B cell (primary cell): Measurements from ENCODE around the gene OR2Y1. TPM values are rescaled to one million over a fixed set of nuclear protein-coding genes. Genes with fewer than 3 reads are reported as not detected.

ENCODE experiments used
- ATAC-seq: fragments of 200-7000 bp; cut with Tn5 transposase; one replicate; pipeline ENCODE4 v1.10.0; 2021; ENCODE audit warnings: low read depth, mild to moderate bottlenecking, moderate number of reproducible peaks, moderate library complexity
- CTCF ChIA-PET: fragments of 350-600 bp; sonication (Branson Sonifier 250); formaldehyde crosslinking; loops from one replicate; lab custom pipeline; 2021; ENCODE audit warnings: antibody characterized with exemption, inconsistent platforms; lab: Charles Lee
- POLR2A ChIA-PET: fragments of 350-600 bp; sonication (Branson Sonifier 250); formaldehyde crosslinking; loops from one replicate; lab custom pipeline; 2021; ENCODE audit warnings: antibody characterized with exemption; lab: Charles Lee
- DNase-seq: peaks from one replicate; pipeline ENCODE4 v3.0.0; 2013
- H2AFZ ChIP-seq: 2 replicates; pipeline ENCODE4 v1.6.1; 2012; ENCODE audit warnings: mild to moderate bottlenecking, low read depth, low read length; ENCODE audit not compliant: insufficient read depth, poor library complexity, severe bottlenecking
- H3K27ac ChIP-seq, 2 donors: 1 replicate in 1 of 2; 2 replicates in 1 of 2; pipeline ENCODE4 v1.5.1; 2012 to 2013; ENCODE audit warnings: low read length in 2 of 2, mild to moderate bottlenecking in 2 of 2, moderate library complexity in 1 of 2
- H3K27me3 ChIP-seq, 4 experiments: fragments of 200-600 bp in 1 of 4; sonication (generic) in 1 of 4; replicated peaks in 1 of 4; 1 replicate in 2 of 4; 2 replicates in 2 of 4; pipeline versions ENCODE4 v1.6.1 to v1.7.0; 2013 to 2016; ENCODE audit warnings: low read length in 3 of 4, mild to moderate bottlenecking in 2 of 4, mixed read lengths in 1 of 4, moderate library complexity in 1 of 4; ENCODE audit not compliant: insufficient read depth in 4 of 4, control insufficient read depth in 3 of 4; ENCODE audit errors: control extremely low read depth in 1 of 4
- H3K36me3 ChIP-seq, 2 experiments: replicated peaks in 1 of 2; 1 replicate in 1 of 2; 2 replicates in 1 of 2; pipeline versions ENCODE4 v1.6.1 to v1.7.1; 2013; ENCODE audit warnings: low read length in 1 of 2; ENCODE audit not compliant: insufficient read depth in 2 of 2, control insufficient read depth in 1 of 2; ENCODE audit errors: control extremely low read depth in 1 of 2, extremely low read depth in 1 of 2
- H3K4me1 ChIP-seq, 2 donors: fragments of 200-600 bp in 1 of 2; sonication (generic) in 1 of 2; 1 replicate in 1 of 2; 2 replicates in 1 of 2; pipeline versions ENCODE4 v1.5.1 to v1.6.1; 2013 to 2017; ENCODE audit warnings: low read length in 2 of 2; ENCODE audit not compliant: control insufficient read depth in 2 of 2, insufficient read depth in 2 of 2
- H3K4me2 ChIP-seq: replicated peaks from 2 replicates; pipeline ENCODE3; 2012; ENCODE audit warnings: mild to moderate bottlenecking, low read depth, low read length; ENCODE audit not compliant: poor library complexity, severe bottlenecking
- H3K4me3 ChIP-seq, 5 experiments: fragments of 200-600 bp in 1 of 5; sonication (generic) in 1 of 5; 1 replicate in 3 of 5; 2 replicates in 2 of 5; pipeline versions ENCODE4 v1.5.1 to v1.7.0; 2011 to 2016; ENCODE audit warnings: low read length in 4 of 5, mild to moderate bottlenecking in 4 of 5, low read depth in 2 of 5, control low read depth in 1 of 5, moderate library complexity in 1 of 5; ENCODE audit not compliant: insufficient read depth in 1 of 5; ENCODE audit errors: control extremely low read depth in 1 of 5, extremely low read depth in 1 of 5
- H3K79me2 ChIP-seq: fragments of 200-600 bp; sonication (generic); one replicate; pipeline ENCODE4 v1.6.0; 2016; ENCODE audit warnings: low read length; ENCODE audit not compliant: control insufficient read depth, insufficient read depth
- H3K9ac ChIP-seq: fragments of 200-600 bp; sonication (generic); 2 replicates; pipeline ENCODE4 v1.6.1; 2017; ENCODE audit warnings: mild to moderate bottlenecking, low read length, moderate library complexity
- H3K9me3 ChIP-seq, 3 donors: one replicate each; pipeline versions ENCODE4 v1.6.1 to v1.7.1; 2013; ENCODE audit warnings: low read length in 2 of 3; ENCODE audit not compliant: control insufficient read depth in 2 of 3, insufficient read depth in 1 of 3; ENCODE audit errors: control extremely low read depth in 1 of 3
- H4K20me1 ChIP-seq: 2 replicates; pipeline ENCODE4 v1.6.0; 2012; ENCODE audit warnings: mild to moderate bottlenecking, low read length; ENCODE audit not compliant: insufficient read depth, control insufficient read depth, poor library complexity, severe bottlenecking
- H3K27ac Mint-ChIP-seq: one replicate; pipeline ENCODE4 v1.8.0; 2021; ENCODE audit warnings: mixed read lengths
- H3K27me3 Mint-ChIP-seq: one replicate; pipeline ENCODE4 v1.8.0; 2021; ENCODE audit warnings: mixed read lengths
- H3K4me1 Mint-ChIP-seq: one replicate; pipeline ENCODE4 v1.8.0; 2021; ENCODE audit warnings: mixed read lengths
- H3K4me3 Mint-ChIP-seq: one replicate; pipeline ENCODE4 v1.8.0; 2021; ENCODE audit warnings: mixed read lengths
- H3K9me3 Mint-ChIP-seq: one replicate; pipeline ENCODE4 v1.8.0; 2022; ENCODE audit warnings: mixed read lengths; ENCODE audit not compliant: insufficient read depth
- CTCF ChIP-seq: fragments of 200-600 bp; IDR thresholded peaks from one replicate; pipeline ENCODE4 v1.8.0; 2022; ENCODE audit warnings: antibody characterized with exemption, mild to moderate bottlenecking
- EZH2 ChIP-seq: IDR thresholded peaks from 2 replicates; pipeline ENCODE4 v1.6.1; 2012; ENCODE audit warnings: borderline replicate concordance, low read depth, mild to moderate bottlenecking, moderate library complexity, low read length; ENCODE audit not compliant: insufficient read depth, poor library complexity, severe bottlenecking
- WGBS: methylation state at CpG from one replicate; pipeline ENCODE4 v1.1.5; 2013; ENCODE audit warnings: missing lambda C conversion rate; ENCODE audit not compliant: insufficient coverage; 5-methylcytosine and 5-hydroxymethylcytosine counted together
- intact Hi-C: fragments of 100-400 bp; cut with micrococcal nuclease; formaldehyde crosslinking; loops from one replicate; pipeline ENCODE4 v1.10.0; 2022
- polyA plus RNA-seq: library from polyadenylated mRNA; depleted of rRNA; stranded (reverse); fragments of >200 nt; gene quantifications from 2 replicates; pipeline ENCODE4 v1.2.3, GENCODE V29; 2012
- total RNA-seq, 2 donors: library from RNA; stranded (reverse); fragments of 120-200 nt in 1 of 2; gene quantifications; 1 replicate in 1 of 2; 2 replicates in 1 of 2; pipeline versions ENCODE4 v1.2.3 to v1.2.4, GENCODE V29; 2013 to 2022

Gene OR2Y1
- total and polyA plus RNA-seq, 2 donors (not counting 1 experiment from before 2014, with no cell fraction given) = not detected

- H3K27me3 Mint-ChIP-seq = peaks cover 4% of the 10 kb centered on the region
- Histone ChIP-seq H3K9me3 (no peaks in the 10 kb centered on the region), H2AFZ (no peak overlapping the region), H3K9ac (no peak overlapping the region), H3K36me3 (no peaks in the 10 kb centered on the region), H3K27me3 (no peaks in the 10 kb centered on the region), H3K79me2 (peaks cover 5% of the 10 kb centered on the region), H3K4me2 (no peak overlapping the region), H3K4me3 (no peak overlapping the region), H4K20me1 (peaks cover 15% of the 10 kb centered on the region), H3K4me1 (no peaks in the 10 kb centered on the region), H3K27ac (no peak overlapping the region)
- ChIA-PET CTCF (interaction anchor here (0.5 kb wide), 1 partner anchor 320 kb away, joined by 3 read pairs; no protein-coding TSS in a partner anchor), POLR2A (no interaction called here)
- H3K9me3 Mint-ChIP-seq = no peaks in the 10 kb centered on the region
- no peak for DNase-seq
- no peak overlapping the region for H3K27ac Mint-ChIP-seq
- WGBS = 97% methylated on average over 8 of the region's 10 CpGs
- ATAC-seq = no peak
- H3K4me3 Mint-ChIP-seq = no peak overlapping the region
- intact Hi-C loops = loop anchor here (5.0 to 10.0 kb wide), 2 partner anchors 275 to 392 kb away; no protein-coding TSS in a partner anchor
- H3K4me1 Mint-ChIP-seq = peaks cover 2% of the 10 kb centered on the region
- TF ChIP-seq EZH2 (no peak), CTCF (no peak)
Measured at GRCh38 chr5:180779985-180780610, 40.2 kb upstream of the OR2Y1 start.

GRCh38 chr5:180777475-180777874, 37.6 kb upstream of the OR2Y1 start:
- ChIA-PET CTCF (no interaction called here), POLR2A (no interaction called here)
- H3K4me3 Mint-ChIP-seq = no peak overlapping the region
- no peak overlapping the region for H3K9ac ChIP-seq
- 100% methylated on average over 1 of the region's 1 CpG for WGBS
- no peaks in the 10 kb centered on the region for H3K4me1 Mint-ChIP-seq
- H3K36me3 ChIP-seq = no peaks in the 10 kb centered on the region
- no peaks in the 10 kb centered on the region for H3K79me2 ChIP-seq
- intact Hi-C loops = no loop called here
- no peak overlapping the region for H3K4me2 ChIP-seq
- H3K27ac Mint-ChIP-seq = no peak overlapping the region
- peaks cover 4% of the 10 kb centered on the region for H3K9me3 Mint-ChIP-seq
- H3K27me3 ChIP-seq = peaks cover 0 to 4% (median 0%) of the 10 kb centered on the region in 4 experiments
- no peak for DNase-seq
- peaks cover 17% of the 10 kb centered on the region for H3K27me3 Mint-ChIP-seq
- H3K9me3 ChIP-seq = peaks cover 0 to 1% (median 0%) of the 10 kb centered on the region in 3 donors
- no peak overlapping the region for H3K27ac ChIP-seq
- H3K4me3 ChIP-seq = no peak overlapping the region
- TF ChIP-seq EZH2 (no peak), CTCF (no peak)
- H4K20me1 ChIP-seq = no peaks in the 10 kb centered on the region
- H2AFZ ChIP-seq = no peak overlapping the region
- H3K4me1 ChIP-seq = no peaks in the 10 kb centered on the region
- ATAC-seq = no peak
